OCI-LY1 (cell line): ENCODE data around the gene CRTAC1.

Source experiments
- CTCF ChIP-seq: fragments of 200-600 bp; sonication (generic), shearing (Covaris generic); IDR thresholded peaks from 2 replicates; pipeline ENCODE4 v1.5.1; 2017; ENCODE audit warnings: mild to moderate bottlenecking, antibody characterized with exemption, low read length, moderate library complexity, mixed read lengths
- EZH2 ChIP-seq: fragments of 200-600 bp; sonication (generic), shearing (Covaris generic); IDR thresholded peaks from 2 replicates; pipeline ENCODE4 v1.8.0; 2017; ENCODE audit warnings: borderline replicate concordance, mixed run types, mild to moderate bottlenecking, antibody characterized with exemption, low read length, moderate library complexity, mixed read lengths

DNA sequence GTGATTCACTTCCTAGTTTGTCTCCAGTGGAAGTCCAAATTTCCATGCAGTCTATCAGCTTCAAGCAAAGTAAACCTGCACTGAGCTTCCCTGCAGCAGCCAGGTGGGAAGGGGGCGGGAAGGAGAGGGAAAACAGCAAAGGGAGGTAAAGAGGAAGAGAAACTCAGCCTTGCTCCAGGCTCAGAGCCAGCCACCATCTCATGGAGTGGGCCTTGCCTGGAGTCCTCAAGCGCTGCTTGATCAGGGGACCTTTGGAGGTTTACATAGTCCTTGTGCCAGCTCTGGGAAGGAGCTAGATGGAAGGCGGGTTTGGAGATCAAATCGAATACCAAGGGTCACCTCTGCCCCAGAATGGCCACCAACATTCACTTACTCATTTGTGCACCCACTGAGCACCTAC lies 7.4 kb downstream of the CRTAC1 start:
- TF ChIP-seq CTCF (no peak), EZH2 (no peak)
